ENCODE measurements around the gene KIAA0753.

GRCh38 chr17:6660101-6660500 is 19.6 kb upstream of the KIAA0753 start:
- TF ChIP-seq CTCF (IDR thresholded peaks at IDR 0.05): no peak
- no peak for TF ChIP-seq POLR2A (IDR thresholded peaks at IDR 0.05)
- TF ChIP-seq POLR2AphosphoS5 (IDR thresholded peaks at IDR 0.05): no peak
- TF ChIP-seq EP300 (IDR thresholded peaks at IDR 0.05): no peak

Data from gastroesophageal sphincter (tissue), 3 donors.